GM21529 (cell line): Measurements from ENCODE around the gene MZT2B.
A peak's percentile ranks its signal among the peaks of the same experiment; 100 is the strongest.
"Not testable (repeated sequence)": the region's sequence is repeated elsewhere in the genome, so short reads cannot be mapped to it uniquely, and the experiment has no call there.

Experiments used
- ATAC-seq: cut with Tn5 transposase; IDR thresholded peaks from one replicate; pipeline ENCODE4 v1.9.1; 2021; ENCODE audit not compliant: unreplicated experiment

MZT2B gene

GRCh38 chr2:130169896-130170295 is 12.2 kb upstream of the MZT2B start:
- ATAC-seq, result no peak

DNA sequence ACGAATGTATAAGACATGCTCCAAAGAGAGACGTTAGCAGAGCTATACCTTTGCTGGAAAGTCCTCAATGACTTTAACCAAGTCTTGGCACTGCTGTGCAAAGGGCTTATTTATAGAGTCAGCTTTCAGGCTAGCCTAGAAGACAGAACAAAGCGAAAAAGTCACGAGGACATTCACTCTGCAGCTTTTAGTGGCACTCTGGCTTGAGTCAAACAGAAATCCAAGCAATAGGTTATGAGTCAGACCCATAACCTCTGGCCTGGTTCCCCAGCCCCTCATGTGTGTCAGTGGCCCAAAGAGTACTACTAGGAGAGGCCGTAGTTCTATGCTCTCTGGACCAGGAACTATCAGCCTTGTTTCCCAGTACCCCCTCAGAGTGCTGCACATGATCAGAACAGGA is 7.2 kb upstream of the MZT2B start:
- ATAC-seq, result peak; percentile 83

DNA sequence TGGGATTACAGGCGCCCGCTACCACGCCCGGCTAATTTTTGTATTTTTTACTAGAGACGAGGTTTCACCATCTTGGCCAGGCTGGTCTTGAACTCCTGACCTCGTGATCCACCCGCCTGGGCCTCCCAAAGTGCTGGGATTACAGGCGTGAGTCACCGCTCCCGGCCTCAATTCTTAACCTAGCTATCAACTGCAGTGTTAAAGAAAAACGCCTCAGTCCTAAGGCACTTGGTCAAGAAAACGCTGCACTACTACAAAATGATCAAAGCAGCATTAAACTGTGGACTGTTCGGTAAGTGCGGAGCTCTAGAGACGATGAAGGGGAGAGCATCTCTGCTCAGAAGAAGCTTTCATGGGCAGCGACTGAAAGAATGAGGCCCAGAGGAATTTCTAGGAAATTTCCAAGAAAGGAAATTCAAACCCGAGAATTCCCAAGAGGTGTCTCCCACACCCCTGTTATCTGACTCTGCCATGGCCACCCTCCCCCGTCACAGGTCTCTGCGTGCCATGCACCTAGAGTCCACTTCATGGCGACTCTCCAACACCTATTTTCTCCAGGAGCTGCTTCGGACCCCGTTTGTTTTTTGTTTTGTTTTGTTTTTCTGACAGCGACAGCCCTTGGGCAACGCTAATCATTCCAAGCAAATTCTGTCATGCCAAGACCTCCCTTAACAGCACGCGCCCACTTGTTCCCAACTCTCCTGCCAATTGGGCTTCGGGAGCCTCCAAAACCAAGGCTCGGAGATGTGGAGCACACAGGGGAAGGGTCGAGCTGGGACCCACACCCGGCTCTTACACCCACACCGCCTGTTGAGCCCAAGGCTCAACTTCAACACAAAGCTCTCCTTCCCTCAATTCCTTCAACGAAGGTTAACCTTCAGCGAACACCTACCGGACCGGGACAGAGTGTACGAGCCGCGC is 1.4 kb upstream of the MZT2B start:
- ATAC-seq, result not testable (repeated sequence)

- ATAC-seq, result peak; percentile 53
Observed at GRCh38 chr2:130181325-130181879, 660 bp upstream of the MZT2B start, which contains the start of gene SMPD4. Gene SMPD4 (minus strand): TSS chr2:130181602. CDS start chr2:130176592, 5,010 bp downstream.

DNA sequence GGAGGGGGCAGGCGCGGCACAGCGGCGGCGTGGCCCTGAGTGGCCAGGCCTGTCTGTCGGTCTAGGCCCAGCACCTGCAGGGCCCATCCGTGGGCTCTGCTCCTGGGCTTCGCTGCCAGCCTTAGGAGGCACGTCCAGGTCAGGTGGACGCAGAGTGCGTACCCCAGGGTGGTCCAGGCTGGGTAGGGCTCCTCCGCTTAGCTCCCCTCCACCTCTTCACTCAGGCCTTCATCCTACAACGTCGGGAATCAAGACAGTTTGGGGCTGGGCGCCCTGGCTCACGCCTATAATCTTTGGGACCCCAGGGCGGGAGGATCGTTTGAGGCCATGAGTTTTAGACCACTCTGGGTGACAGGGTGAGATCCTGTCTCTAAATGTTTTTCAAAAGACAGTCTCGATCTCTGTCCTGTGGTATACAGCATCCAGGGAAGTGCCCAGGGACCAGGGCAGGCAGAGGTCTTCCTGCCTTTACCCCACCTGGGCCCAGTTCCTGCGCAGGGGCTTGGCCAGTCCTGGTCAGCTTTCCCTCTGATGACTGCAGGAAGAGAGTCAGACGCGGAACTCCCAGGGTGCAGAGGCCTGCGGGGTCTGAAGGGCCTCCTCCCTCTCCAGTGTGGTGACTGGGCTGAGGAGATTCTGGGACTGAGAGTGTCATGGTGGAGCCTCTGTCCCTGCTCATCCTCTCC is 907 bp downstream of the MZT2B start:
- peak; percentile 30 for ATAC-seq

GRCh38 chr2:130183512-130184373 is 1.7 kb downstream of the MZT2B start:
- no peak for ATAC-seq

GRCh38 chr2:130185436-130185835 is 3.4 kb downstream of the MZT2B start:
- no peak for ATAC-seq

DNA sequence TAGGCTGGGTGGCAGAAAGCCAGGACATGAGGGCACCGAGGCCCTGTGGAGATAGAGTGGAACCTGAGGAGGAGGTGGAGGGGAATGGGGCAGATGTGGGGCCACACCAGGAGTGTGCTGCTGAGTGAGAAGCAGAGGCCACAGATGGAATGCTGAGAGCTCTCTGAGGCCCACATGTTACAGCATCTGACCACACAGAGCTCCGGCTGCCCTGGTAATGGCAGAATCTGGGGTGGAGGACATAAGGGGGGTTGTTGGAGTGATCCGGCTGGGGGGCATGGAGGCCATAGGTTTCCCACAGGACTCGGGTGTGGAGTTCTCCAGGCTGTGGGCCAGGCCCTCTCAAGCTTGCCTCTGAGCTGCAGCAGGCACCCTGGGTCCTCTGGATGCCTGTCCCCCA is 3.8 kb downstream of the MZT2B start:
- no peak for ATAC-seq

DNA sequence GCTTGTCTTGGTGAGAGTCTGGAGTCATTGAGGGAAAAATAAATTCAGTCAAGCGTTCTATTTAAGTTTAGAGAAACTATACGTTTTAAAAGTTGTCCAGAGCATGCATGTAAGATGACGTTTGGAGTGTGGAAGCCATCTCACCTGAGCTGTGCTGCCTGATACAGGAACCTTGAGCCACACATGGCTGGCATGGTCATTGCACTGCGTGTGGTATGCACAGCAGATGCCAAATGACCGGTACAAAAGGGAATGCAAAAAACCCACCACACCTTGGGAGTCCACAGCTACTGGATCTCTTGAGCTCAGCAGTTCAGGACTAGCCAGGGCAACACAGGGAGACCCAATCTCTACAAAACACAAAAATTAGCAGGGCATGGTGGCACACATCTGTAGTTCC is 4.3 kb downstream of the MZT2B start:
- ATAC-seq, result no peak

- ATAC-seq, result no peak
Observed at GRCh38 chr2:130187268-130187667, 5.2 kb downstream of the MZT2B start.

GRCh38 chr2:130187859-130188792 is 6.1 kb downstream of the MZT2B start:
- ATAC-seq, result not testable (repeated sequence)

GRCh38 chr2:130188958-130189357 is 6.9 kb downstream of the MZT2B start:
- ATAC-seq, result not testable (repeated sequence)

DNA sequence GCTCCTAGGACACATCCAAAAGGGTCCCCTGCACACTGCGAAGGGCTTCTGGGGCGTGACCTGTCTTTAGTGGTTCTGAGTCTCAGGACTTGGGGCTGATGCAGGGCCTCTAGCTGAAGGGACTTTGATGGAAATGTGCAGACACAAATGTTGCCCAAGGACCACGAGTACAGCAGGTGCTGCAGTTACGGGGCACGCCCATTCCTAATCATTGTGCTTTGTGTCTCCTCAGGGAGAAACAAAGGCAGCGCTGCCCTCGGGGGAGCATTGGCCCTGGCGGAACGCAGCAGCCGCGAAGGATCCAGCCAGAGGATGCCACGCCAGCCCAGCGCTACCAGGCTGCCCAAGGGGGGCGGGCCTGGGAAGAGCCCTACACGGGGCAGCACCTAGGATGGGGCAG is 8.2 kb downstream of the MZT2B start:
- no peak for ATAC-seq

DNA sequence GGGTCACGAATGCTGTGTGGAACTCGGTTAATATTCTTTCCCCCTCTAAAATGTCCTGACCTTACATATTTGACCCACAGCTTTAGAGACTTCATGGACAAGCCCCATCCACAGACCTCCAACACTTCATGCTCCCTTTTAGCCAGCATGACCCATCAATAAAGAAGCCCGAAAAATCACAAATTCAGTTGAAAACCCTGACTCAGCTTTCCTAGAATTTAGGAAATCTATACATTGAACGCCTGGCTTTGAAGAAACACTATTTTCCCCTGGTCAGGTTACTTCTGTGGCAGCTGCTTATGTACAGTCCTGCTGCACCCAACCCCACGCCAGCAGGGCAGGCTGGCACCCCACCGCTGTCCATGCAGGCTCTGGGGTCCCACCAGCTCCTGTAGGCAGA is 9.3 kb downstream of the MZT2B start:
- ATAC-seq, result not testable (repeated sequence)

DNA sequence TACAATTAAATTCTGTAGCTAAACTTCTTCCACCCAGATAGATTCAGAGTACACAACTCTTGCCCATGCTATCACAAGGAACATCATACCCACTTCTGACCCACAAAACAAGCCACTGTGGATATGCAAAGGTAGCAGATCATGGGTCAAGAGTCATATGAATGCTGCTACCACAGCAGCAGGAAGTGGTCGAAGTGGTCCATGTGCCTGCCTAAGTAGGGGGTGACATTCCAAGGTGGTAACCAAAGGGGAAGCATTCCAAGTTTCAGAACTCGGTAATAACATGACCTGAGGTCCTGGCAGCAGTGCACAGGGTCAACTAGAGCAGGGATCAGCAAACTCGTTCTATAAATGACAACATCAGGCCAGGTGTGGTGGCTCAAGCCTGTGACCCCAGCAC is 10.4 kb downstream of the MZT2B start:
- not testable (repeated sequence) for ATAC-seq

DNA sequence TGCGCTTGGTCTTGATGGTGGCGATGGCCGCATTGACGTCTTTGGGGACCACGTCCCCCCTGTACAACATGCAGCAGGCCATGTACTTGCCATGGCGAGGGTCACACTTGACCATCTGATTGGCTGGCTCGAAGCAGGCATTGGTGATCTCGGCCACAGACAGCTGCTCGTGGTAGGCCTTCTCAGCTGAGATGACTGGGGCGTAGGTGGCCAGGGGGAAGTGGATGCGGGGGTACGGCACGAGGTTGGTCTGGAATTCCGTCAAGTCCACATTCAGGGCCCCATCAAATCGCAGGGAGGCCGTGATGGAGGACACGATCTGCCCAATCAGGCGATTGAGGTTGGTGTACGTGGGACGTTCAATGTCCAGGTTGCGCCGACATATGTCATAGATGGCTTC is 11.8 kb downstream of the MZT2B start:
- ATAC-seq, result not testable (repeated sequence)

DNA sequence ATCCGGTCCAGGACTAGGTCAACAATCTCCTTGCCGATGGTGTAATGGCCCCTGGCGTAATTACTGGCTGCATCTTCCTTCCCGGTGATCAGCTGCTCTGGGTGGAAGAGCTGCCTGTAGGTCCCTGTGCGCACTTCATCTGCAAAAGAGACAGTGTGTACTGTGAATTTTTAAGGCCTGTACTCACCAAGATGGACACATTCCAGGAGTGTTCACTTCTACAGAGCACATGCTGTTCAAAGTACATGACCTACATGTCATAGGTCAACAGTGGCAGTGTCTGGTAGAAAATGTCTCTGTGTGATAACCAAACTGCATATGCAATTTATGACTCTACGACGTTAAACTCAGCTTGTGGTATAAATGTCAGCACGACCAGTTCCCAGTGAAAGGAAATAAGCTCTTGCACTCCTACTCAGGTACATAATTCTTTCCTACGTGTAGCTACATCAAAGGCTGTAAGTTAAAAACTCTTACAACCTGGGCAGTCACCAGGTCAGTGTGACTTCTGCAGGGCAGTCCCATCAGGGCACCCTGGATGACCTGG is 13.1 kb downstream of the MZT2B start:
- ATAC-seq, result not testable (repeated sequence)

- ATAC-seq, result not testable (repeated sequence)
Observed at GRCh38 chr2:130196052-130196451, 14.0 kb downstream of the MZT2B start.

- ATAC-seq, result no peak
Observed at GRCh38 chr2:130198343-130198742, 16.3 kb downstream of the MZT2B start, which contains the start of gene TUBA3E. Gene TUBA3E (minus strand): TSS chr2:130198439. CDS start chr2:130198360, 79 bp downstream.
